Coronary artery (tissue), 2 donors: ENCODE measurements around the gene FOXQ1.
"Not testable (repeated sequence)": the region's sequence is repeated elsewhere in the genome, so short reads cannot be mapped to it uniquely, and the experiment has no call there.

Experiments used
- DNase-seq: peaks from one replicate; pipeline ENCODE4 v3.0.0-alpha.2; 2017; ENCODE audit warnings: low spot score
- H3K27ac ChIP-seq, 2 donors: fragments of 200-600 bp; sonication (generic); one replicate each; pipeline ENCODE4 v1.5.1; 2016 to 2019
- H3K4me3 ChIP-seq: fragments of 200-600 bp; sonication (generic); 2 replicates; pipeline ENCODE4 v1.5.1; 2016; ENCODE audit warnings: mild to moderate bottlenecking, moderate library complexity
- CTCF ChIP-seq: fragments of 200-600 bp; sonication (generic); IDR thresholded peaks from one replicate; pipeline ENCODE4 v1.5.1; 2019; ENCODE audit warnings: antibody characterized with exemption

Gene FOXQ1

GRCh38 chr6:1314617-1315016, 2.7 kb downstream of the FOXQ1 start:
- H3K27ac ChIP-seq = no peak overlapping the region
- no peak for TF ChIP-seq CTCF
- no peak for DNase-seq
- no peak overlapping the region for H3K4me3 ChIP-seq

GRCh38 chr6:1315201-1315559, 3.3 kb downstream of the FOXQ1 start:
- no peak for TF ChIP-seq CTCF
- H3K4me3 ChIP-seq = no peak overlapping the region

GRCh38 chr6:1315560-1316386, 3.9 kb downstream of the FOXQ1 start:
- no peak for TF ChIP-seq CTCF
- no peak for DNase-seq
- H3K4me3 ChIP-seq = peak overlapping the region; percentile 68
- H3K27ac ChIP-seq = no peak overlapping the region

More at GRCh38 chr6:1315201-1315559, 3.3 kb downstream of the FOXQ1 start:
- H3K27ac ChIP-seq = no peak overlapping the region
- DNase-seq = no peak

- TF ChIP-seq CTCF = no peak
- DNase-seq = no peak
- peak overlapping the region; percentile 68 for H3K4me3 ChIP-seq
- no peak overlapping the region for H3K27ac ChIP-seq
These were observed 4.6 kb downstream of the FOXQ1 start for GRCh38 chr6:1316489-1316971.

- H3K27ac ChIP-seq = no peak overlapping the region
- no peak overlapping the region for H3K4me3 ChIP-seq
- no peak for DNase-seq
- TF ChIP-seq CTCF = no peak
These were observed 5.5 kb downstream of the FOXQ1 start for GRCh38 chr6:1317302-1317815.

- no peak overlapping the region for H3K4me3 ChIP-seq
- no peak overlapping the region for H3K27ac ChIP-seq
- no peak for TF ChIP-seq CTCF
These were observed 6.1 kb downstream of the FOXQ1 start for GRCh38 chr6:1318036-1318435.

GRCh38 chr6:1318584-1318983, 6.7 kb downstream of the FOXQ1 start:
- H3K27ac ChIP-seq, H3K4me3 ChIP-seq, DNase-seq: not testable (repeated sequence)

More at GRCh38 chr6:1318036-1318435, 6.1 kb downstream of the FOXQ1 start:
- no peak for DNase-seq
